ENCODE data around the gene RAB27A. TPM values are rescaled to one million over a fixed set of nuclear protein-coding genes. Genes with fewer than 3 reads are reported as not detected.

RAB27A gene
- total RNA-seq, 4 donors from 2014 or later: 6.5 to 14.9 (median 8.3) TPM

GRCh38 chr15:55238877-55239276, 50.7 kb downstream of the RAB27A start:
- H3K4me3 ChIP-seq: no peak overlapping the region
- 94 to 97% methylated on average over 2 of the region's 2 CpGs for WGBS, 2 donors
- no peak overlapping the region for H3K27ac ChIP-seq
- TF ChIP-seq POLR2A (IDR thresholded peaks at IDR 0.05) (no peak), EP300 (IDR thresholded peaks at IDR 0.05) (no peak), CTCF (IDR thresholded peaks at IDR 0.05) (no peak)
- no peaks in the 10 kb centered on the region for H3K36me3 ChIP-seq
- no peaks in the 10 kb centered on the region for H3K27me3 ChIP-seq
- no peaks in the 10 kb centered on the region for H3K9me3 ChIP-seq
- no peak for DNase-seq (ENCODE audit: low spot score in 2 of 2)
- H3K4me1 ChIP-seq: no peaks in the 10 kb centered on the region

- Histone ChIP-seq H3K4me3 (no peak overlapping the region), H3K36me3 (no peaks in the 10 kb centered on the region), H3K4me1 (no peaks in the 10 kb centered on the region), H3K27ac (no peak overlapping the region), H3K9me3 (no peaks in the 10 kb centered on the region), H3K27me3 (no peaks in the 10 kb centered on the region)
- 94 to 95% methylated on average over 6 of the region's 6 CpGs for WGBS, 2 donors
- no peak for TF ChIP-seq EP300 (IDR thresholded peaks at IDR 0.05)
- no peak for TF ChIP-seq CTCF (IDR thresholded peaks at IDR 0.05)
- no peak for DNase-seq (ENCODE audit: low spot score in 2 of 2)
Measured at GRCh38 chr15:55237219-55238130, 52.1 kb downstream of the RAB27A start.

GRCh38 chr15:55235546-55236036, 54.0 kb downstream of the RAB27A start:
- no peaks in the 10 kb centered on the region for H3K9me3 ChIP-seq
- TF ChIP-seq POLR2A (IDR thresholded peaks at IDR 0.05): no peak
- H3K36me3 ChIP-seq: no peaks in the 10 kb centered on the region
- WGBS, 2 donors: 85 to 95% methylated on average over 4 of the region's 4 CpGs
- DNase-seq (ENCODE audit: low spot score in 2 of 2): no peak
- no peak overlapping the region for H3K4me3 ChIP-seq
- no peaks in the 10 kb centered on the region for H3K27me3 ChIP-seq
- no peak overlapping the region for H3K27ac ChIP-seq
- H3K4me1 ChIP-seq: no peaks in the 10 kb centered on the region

- Histone ChIP-seq H3K4me3 (no peak overlapping the region), H3K27ac (no peak overlapping the region), H3K9me3 (no peaks in the 10 kb centered on the region), H3K27me3 (no peaks in the 10 kb centered on the region), H3K36me3 (no peaks in the 10 kb centered on the region), H3K4me1 (no peaks in the 10 kb centered on the region)
- 97 to 98% methylated on average over 1 of the region's 1 CpG for WGBS, 2 donors
- no peak for DNase-seq (ENCODE audit: low spot score in 2 of 2)
- TF ChIP-seq CTCF (IDR thresholded peaks at IDR 0.05) (no peak), POLR2A (IDR thresholded peaks at IDR 0.05) (no peak)
Measured at GRCh38 chr15:55234800-55235104, 54.9 kb downstream of the RAB27A start.

GRCh38 chr15:55234104-55234799, 55.4 kb downstream of the RAB27A start:
- DNase-seq (ENCODE audit: low spot score in 2 of 2): no peak
- Histone ChIP-seq H3K4me1 (no peaks in the 10 kb centered on the region), H3K27ac (no peak overlapping the region), H3K27me3 (no peaks in the 10 kb centered on the region), H3K9me3 (no peaks in the 10 kb centered on the region), H3K36me3 (no peaks in the 10 kb centered on the region), H3K4me3 (no peak overlapping the region)
- 94 to 99% methylated on average over 2 of the region's 2 CpGs for WGBS, 2 donors
- TF ChIP-seq EP300 (IDR thresholded peaks at IDR 0.05): no peak
- no peak for TF ChIP-seq CTCF (IDR thresholded peaks at IDR 0.05)
- no peak for TF ChIP-seq POLR2A (IDR thresholded peaks at IDR 0.05)

All from tibial nerve (tissue), 4 donors.